Central memory CD4-positive, alpha-beta T cell (primary cell): ENCODE measurements around the gene RNASEH2A.
A peak's percentile ranks its signal among the peaks of the same experiment; 100 is the strongest.
"Not testable (repeated sequence)": the region's sequence is repeated elsewhere in the genome, so short reads cannot be mapped to it uniquely, and the experiment has no call there.

Experiments used
- DNase-seq: peaks from one replicate; pipeline ENCODE4 v3.0.0; 2022

Gene RNASEH2A

DNA sequence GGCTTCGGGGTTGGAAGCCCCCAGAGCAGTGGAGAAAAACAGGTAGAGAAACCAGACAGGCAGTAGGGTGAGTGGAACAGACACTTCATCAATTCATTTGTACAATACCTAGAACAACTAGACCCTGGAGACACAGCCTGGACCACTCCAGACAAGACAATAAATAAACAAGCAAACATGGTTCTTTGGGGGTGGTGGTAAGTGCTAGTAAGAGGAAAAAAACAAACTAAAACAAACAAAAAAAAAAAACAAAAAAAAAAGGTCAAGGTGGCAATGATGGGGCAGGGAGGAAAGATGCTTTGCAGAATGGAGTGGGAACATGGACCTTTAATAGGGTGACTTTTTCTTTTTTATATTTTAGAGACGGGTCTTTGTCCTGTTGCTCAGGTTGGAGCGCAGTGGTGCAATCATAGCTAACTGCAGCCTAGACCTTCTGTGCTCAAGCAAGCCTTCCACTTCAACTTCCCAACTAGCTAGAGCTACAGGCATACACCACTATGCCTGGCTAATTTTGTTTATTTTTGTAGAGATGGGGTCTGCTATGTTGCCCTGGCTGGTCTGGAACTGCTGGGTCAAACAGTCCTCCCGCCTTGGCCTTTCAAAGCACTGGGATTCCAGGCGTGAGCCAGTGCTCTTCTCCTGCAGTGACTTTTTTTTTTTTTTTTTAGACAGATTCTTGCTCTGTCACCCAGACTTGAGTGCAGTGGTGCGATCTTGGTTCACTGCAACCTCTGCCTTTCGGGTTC, 12.0 kb upstream of the RNASEH2A start:
- peak; percentile 56 for DNase-seq

- DNase-seq, result no peak
These were observed 11.4 kb upstream of the RNASEH2A start for GRCh38 chr19:12794971-12795381.

- DNase-seq, result peak; percentile 76
These were observed 10.0 kb upstream of the RNASEH2A start for GRCh38 chr19:12796146-12797071.

DNA sequence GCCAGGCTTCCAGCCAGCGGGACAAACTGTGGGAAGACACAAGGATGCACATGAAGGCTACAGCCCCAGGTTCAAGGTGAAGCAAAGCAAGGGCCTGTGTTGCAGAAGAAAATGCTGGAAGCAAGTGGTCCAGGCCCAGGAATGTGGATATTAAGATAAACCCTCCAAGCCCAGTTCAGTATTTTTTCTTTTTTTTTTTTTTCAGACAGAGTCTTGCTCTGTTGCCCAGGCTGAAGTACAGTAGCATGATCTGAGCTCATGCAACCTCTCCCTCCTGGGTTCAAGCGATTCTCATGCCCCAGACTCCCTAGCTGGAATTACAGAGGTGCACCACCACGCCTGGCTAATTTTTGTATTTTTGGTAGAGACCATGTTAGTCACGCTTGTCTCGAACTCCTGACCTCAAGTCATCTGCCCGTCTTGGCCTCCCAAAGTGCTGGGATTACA, 9.2 kb upstream of the RNASEH2A start:
- no peak for DNase-seq

- not testable (repeated sequence) for DNase-seq
These were observed 8.8 kb upstream of the RNASEH2A start for GRCh38 chr19:12797607-12798006.

DNA sequence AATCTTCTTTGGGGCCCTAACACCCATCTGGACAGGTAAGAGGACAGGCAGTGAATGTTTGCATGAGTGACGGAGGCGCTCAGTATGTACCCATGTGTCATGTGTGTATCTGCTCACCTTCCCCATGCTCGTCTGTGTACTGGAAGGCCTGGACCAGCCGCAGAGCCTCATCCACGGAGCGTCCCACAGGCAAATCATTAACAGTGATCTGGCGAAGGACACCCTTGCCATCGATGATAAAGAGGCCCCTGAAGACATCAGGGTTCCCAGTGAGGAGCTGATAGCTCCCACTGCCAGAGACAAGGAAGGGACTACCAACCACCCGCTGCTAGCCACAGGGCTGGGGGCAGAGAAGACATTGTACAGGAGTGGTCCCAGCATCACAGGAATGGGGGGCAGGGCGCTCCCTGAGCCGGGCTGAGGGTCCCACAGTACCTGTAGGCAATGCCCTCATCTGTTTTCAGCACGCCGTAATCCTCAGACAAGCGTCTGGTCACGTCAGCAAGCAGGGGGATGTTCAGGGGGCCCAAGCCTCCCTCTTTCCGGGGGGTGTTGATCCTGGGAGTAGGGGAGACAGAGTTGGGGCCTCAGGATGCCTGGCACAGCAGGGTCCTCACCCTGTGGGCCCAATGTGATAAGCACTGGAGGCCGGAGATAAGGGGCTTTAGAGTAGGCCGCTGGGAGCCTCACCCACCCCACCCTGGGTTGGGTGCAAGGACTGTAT, 6.5 kb upstream of the RNASEH2A start:
- DNase-seq, result no peak

GRCh38 chr19:12800466-12800770, 6.0 kb upstream of the RNASEH2A start:
- DNase-seq, result no peak

- DNase-seq, result no peak
These were observed 5.4 kb upstream of the RNASEH2A start for GRCh38 chr19:12800923-12801465.

- peak; percentile 63 for DNase-seq
These were observed 4.7 kb upstream of the RNASEH2A start, which contains the start of the genes PRDX2 and THSD8 for GRCh38 chr19:12801466-12802266. Gene PRDX2 (minus strand): TSS chr19:12801800. CDS start chr19:12801261, 539 bp downstream. Gene THSD8 (plus strand): TSS chr19:12802069. CDS start chr19:12802072, 3 bp downstream.

DNA sequence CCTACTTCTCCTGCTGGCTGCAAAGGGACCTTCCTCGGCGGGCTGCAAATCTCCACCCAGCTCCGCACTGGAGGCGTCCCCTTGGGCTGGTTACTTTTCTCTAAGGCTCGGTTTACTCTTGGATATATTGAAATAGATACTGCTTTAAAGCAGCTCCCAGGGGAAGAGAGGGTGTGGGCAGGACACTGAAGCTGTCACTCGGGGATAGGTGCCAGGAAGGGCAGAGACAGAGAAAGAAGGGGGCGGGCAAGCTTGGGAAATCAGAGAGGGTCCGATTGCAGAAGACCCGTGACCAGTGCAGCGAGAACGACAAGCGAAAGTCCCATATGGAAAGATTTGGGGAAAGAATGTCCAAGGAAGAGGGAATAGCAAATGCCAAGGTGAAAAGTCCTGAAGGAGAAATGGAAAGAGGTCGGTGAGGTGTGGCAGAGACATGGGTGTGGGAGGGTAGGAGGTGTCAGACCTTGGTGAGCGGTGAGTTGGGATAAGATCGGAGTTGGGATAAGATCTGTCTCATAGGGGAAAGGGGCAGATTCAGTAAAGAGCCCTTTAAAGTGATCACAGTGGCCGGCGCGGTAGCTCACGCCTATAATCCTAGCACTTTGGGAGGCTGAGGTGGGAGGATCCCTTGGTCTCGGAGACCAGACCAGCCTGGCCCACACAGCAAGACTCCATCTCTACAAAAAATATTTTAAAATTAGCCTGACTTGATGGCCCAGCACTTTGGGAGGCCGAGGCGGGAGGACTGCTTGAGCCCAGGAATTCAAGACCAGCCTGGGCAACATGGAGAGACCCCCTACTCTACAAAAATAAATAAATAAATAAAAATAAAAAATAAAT, 3.9 kb upstream of the RNASEH2A start:
- no peak for DNase-seq

GRCh38 chr19:12804051-12804450, 2.3 kb upstream of the RNASEH2A start:
- no peak for DNase-seq

GRCh38 chr19:12815088-12815487, 8.7 kb downstream of the RNASEH2A start:
- DNase-seq, result no peak

DNA sequence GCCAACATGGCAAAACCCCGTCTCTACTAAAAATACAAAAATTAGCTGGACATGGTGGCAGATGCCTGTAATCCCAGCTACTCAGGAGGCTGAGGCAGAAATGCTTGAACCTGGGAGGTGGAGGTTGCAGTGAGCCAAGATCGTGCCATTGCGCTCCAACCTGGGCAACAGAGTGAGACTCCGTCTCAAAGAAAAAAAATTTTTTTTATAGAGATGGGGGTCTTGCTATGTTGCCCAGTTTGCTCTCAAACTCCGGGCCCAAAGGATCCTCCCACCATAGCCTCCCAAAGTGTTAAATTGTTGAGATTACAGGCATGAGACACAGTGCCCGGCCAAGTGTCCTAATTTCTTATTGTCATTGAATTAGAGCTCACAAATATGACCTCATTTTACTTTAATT, 10.8 kb downstream of the RNASEH2A start:
- DNase-seq, result not testable (repeated sequence)

- DNase-seq, result not testable (repeated sequence)
These were observed 11.4 kb downstream of the RNASEH2A start for GRCh38 chr19:12817810-12818209.

GRCh38 chr19:12821761-12822160, 15.4 kb downstream of the RNASEH2A start:
- DNase-seq, result no peak

DNA sequence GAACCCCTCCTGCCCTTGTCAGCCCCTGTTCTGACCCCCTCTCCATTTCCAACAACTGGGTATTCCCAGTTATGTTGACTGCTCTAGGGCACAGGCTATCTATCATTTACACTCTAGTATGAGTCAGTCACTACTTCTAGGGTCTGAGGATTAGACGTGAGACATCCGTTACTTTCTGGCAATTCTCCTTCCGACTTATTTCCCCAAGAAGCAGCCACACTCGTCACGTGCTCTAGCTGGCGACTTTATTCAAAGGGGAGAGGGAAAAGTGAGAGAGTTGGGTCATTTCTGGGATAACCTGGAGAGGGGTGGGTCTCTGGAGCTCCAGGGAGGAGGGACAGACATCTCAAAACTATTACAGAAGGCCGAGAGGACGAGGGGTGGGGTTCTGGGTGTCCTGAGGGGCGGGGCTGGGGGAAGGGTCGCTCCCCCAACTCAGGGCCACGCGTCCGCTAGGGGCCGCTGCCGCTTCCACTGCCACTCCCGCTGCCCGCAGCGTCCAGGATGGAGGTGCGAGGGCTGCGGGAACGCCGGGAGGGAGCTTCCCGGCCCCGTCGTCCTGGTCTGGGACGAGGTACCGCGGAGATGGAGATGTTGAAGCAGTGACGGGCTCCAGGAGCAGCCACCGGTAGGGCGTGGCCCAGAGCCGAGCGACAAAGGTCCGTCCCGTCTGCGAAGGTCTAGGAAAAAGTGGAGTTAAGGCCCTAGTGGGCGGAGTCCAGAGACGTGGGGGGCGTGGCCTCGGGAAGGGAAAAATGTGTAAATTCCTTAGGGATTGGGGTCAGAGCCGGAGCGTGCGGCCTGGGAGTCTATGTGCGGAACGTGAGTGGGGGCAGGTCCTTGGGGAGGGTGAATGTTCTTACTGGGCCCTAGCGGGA, 19.1 kb downstream of the RNASEH2A start:
- no peak for DNase-seq

DNA sequence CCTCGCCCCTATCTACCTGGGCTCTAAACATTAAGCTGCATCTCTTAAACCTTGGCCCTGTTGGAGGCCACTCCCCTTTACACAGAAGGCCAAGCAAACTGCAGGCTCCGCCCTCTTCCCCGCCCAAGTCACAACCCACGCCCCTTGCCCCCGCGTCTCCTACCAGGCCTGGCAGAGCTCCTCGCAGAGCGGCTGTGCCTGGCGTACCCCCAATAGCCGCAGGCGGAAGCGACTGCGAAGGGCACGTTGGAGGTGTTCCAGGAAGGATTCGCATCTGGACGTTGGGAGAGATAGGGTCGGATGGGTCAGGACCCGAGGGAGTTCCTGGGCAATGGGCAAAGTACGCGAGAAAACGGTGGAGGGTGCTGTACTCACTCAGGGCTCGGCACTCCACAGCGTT, 22.1 kb downstream of the RNASEH2A start:
- no peak for DNase-seq

GRCh38 chr19:12833418-12833737, 27.0 kb downstream of the RNASEH2A start:
- DNase-seq, result no peak

DNA sequence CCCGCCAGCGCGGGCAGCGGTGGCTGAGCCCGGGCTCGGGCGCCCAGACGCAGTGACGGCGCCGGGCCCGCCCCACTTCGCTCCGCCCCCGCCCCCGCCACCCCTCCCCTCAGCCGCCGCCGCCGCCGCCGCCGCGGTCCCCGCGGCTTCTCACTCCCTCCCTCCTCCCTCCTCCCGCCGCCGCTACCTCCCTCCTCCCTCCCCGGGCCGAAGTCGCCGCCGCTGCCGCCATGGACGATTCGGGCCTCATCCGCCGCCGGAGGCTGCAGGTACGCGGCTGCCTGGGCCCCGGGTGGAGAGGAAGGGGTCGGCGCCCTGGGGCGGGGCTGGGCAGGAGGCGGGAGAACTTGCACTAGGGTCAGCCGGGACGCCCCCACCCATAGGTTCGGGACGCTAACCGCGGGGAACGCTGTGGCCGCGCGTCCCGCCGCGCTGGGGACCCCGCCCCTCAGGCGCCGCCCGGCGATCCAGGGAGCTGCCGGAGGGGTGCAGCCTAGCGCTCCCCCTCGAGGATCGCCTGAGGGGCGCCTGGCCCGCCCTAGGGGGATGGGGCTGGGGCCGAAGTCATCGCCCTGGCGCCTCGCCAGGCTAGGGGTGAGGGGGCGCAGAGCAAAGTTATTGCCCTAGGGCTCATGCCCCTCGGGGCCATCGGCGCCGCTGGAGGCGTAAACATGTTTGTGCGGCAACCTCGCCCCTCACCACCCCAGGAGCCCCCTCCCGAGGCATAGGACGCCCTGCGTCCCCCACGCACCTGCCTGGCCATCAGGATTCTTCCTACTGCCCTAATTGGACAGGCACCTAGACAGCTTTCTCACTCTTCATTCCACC, 27.6 kb downstream of the RNASEH2A start:
- DNase-seq, result no peak
